Osteocyte (in vitro differentiated cells): ENCODE data around the gene ENKD1. TPM values are rescaled to one million over a fixed set of nuclear protein-coding genes. Genes with fewer than 3 reads are reported as not detected.

Experiments
- DNase-seq: peaks from one replicate; pipeline ENCODE4 v3.0.0; 2021; ENCODE audit warnings: mixed read lengths; ENCODE audit not compliant: unreplicated experiment; ENCODE audit errors: extremely low spot score
- H3K27ac Mint-ChIP-seq: one replicate; pipeline ENCODE4 v1.8.0; 2021; ENCODE audit warnings: mild to moderate bottlenecking, mixed read lengths; ENCODE audit not compliant: unreplicated experiment
- H3K27me3 Mint-ChIP-seq: one replicate; pipeline ENCODE4 v1.8.0; 2021; ENCODE audit warnings: mixed read lengths; ENCODE audit not compliant: unreplicated experiment
- H3K36me3 Mint-ChIP-seq: one replicate; pipeline ENCODE4 v1.8.0; 2021; ENCODE audit warnings: mixed read lengths; ENCODE audit not compliant: unreplicated experiment
- H3K4me1 Mint-ChIP-seq: one replicate; pipeline ENCODE4 v1.8.0; 2021; ENCODE audit warnings: mixed read lengths; ENCODE audit not compliant: unreplicated experiment
- H3K4me3 Mint-ChIP-seq: one replicate; pipeline ENCODE4 v1.8.0; 2021; ENCODE audit warnings: mild to moderate bottlenecking, moderate library complexity, mixed read lengths; ENCODE audit not compliant: unreplicated experiment
- H3K9me3 Mint-ChIP-seq: one replicate; pipeline ENCODE4 v1.8.0; 2021; ENCODE audit warnings: mixed read lengths; ENCODE audit not compliant: unreplicated experiment
- total RNA-seq: library from RNA; stranded (reverse); gene quantifications from 2 replicates; pipeline ENCODE4 v1.2.1, GENCODE V29; 2021
- TF ChIP-seq, protein P1 (sequence below): fragments of 200-600 bp; sonication (generic); IDR thresholded peaks from 2 replicates; pipeline ENCODE4 v1.5.0; 2021; ENCODE audit warnings: antibody characterized with exemption, mild to moderate bottlenecking, moderate library complexity

Gene ENKD1
- total RNA-seq, 1 donor from 2014 or later: 11.7 TPM

DNA sequence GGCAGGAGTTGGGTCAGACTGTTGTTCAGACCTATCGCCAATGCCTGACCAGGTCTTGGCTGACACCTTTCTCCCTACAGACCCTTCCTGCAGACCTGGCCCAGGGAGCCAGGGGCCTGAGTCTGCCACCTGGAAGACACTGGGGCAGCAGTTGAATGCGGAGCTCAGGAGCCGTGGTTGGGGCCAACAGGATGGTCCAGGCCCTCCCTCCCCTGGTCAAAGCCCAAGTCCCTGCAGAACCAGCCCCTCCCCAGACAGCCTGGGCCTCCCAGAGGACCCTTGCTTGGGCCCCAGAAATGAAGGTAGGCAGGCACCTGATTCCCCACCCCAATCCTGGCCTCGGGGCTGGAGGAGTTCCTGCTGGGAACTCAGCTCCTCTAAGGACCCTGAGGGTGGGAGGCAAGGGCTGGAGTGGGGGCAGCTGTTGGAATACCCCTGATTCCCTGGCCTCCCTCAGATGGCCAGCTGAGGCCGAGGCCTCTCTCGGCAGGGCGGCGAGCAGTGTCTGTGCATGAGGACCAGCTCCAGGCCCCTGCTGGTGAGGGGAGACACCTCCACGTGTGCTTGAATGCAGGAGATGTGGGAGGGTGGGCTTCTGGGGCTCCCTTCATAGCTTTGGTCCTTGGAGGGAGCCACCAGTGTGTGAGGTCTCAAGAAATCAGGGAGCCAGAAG lies 10.1 kb downstream of the ENKD1 start:
- Mint-ChIP-seq H3K36me3 (no peaks in the 10 kb centered on the region), H3K4me3 (no peak overlapping the region)

DNA sequence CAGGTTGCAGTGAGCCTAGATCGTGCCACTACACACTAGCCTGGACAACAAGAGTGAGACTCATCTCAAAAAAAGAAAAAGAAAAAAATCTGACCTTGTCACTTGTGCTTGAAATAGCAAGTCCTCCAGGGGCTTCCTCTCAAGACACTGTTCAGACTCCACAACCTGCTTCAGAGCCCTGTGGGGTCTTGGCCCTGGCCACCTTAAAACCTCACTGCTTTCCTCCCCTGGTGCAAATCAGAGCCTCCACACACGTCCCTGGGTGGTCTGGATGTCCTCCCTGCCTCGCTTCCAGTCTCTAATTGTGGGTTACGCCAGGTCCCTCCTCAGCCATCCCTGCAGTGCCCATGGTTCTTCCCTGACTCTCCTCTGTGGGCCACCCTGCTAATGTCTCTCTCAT lies 11.2 kb downstream of the ENKD1 start:
- no peak for DNase-seq
- no peak overlapping the region for H3K27ac Mint-ChIP-seq
- no peaks in the 10 kb centered on the region for H3K9me3 Mint-ChIP-seq
- no peak overlapping the region for H3K4me3 Mint-ChIP-seq
- peaks cover 12% of the 10 kb centered on the region for H3K27me3 Mint-ChIP-seq
- no peaks in the 10 kb centered on the region for H3K36me3 Mint-ChIP-seq
- TF ChIP-seq, protein P1, sequence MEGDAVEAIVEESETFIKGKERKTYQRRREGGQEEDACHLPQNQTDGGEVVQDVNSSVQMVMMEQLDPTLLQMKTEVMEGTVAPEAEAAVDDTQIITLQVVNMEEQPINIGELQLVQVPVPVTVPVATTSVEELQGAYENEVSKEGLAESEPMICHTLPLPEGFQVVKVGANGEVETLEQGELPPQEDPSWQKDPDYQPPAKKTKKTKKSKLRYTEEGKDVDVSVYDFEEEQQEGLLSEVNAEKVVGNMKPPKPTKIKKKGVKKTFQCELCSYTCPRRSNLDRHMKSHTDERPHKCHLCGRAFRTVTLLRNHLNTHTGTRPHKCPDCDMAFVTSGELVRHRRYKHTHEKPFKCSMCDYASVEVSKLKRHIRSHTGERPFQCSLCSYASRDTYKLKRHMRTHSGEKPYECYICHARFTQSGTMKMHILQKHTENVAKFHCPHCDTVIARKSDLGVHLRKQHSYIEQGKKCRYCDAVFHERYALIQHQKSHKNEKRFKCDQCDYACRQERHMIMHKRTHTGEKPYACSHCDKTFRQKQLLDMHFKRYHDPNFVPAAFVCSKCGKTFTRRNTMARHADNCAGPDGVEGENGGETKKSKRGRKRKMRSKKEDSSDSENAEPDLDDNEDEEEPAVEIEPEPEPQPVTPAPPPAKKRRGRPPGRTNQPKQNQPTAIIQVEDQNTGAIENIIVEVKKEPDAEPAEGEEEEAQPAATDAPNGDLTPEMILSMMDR: no peak
- peaks cover 14% of the 10 kb centered on the region for H3K4me1 Mint-ChIP-seq

More for the DNA sequence above, 10.1 kb downstream of the ENKD1 start:
- no peak overlapping the region for H3K27ac Mint-ChIP-seq
- H3K9me3 Mint-ChIP-seq: no peaks in the 10 kb centered on the region
- H3K4me1 Mint-ChIP-seq: peaks cover 20% of the 10 kb centered on the region
- H3K27me3 Mint-ChIP-seq: peaks cover 7% of the 10 kb centered on the region
- TF ChIP-seq, protein P1: no peak
- DNase-seq: no peak

DNA sequence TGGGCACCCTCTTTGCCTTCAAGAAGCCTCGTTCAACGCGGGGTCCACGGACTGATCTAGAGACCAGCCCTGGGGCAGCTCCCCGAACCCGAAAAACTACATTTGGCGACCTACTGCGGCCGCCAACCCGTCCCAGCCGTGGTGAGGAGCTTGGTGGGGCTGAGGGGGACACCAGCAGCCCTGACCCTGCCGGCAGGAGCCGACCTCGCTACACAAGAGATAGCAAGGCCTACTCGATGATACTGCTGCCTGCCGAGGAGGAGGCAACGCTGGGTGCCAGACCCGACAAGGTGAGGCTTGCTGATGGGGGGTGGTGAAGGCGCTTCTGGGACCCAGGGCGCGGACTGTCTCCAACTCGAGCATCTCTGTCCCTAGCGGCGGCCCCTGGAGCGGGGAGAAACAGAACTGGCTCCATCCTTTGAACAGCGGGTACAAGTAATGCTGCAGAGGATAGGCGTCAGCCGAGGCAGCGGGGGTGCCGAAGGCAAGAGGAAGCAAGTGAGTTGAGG lies 12.1 kb downstream of the ENKD1 start:
- Mint-ChIP-seq H3K27ac (no peak overlapping the region), H3K4me1 (peaks cover 11% of the 10 kb centered on the region), H3K36me3 (no peaks in the 10 kb centered on the region), H3K9me3 (no peaks in the 10 kb centered on the region), H3K27me3 (peaks cover 18% of the 10 kb centered on the region), H3K4me3 (no peak overlapping the region)
- TF ChIP-seq, protein P1: no peak
- DNase-seq: peak; percentile 83

GRCh38 chr16:67653789-67654402 lies 12.7 kb downstream of the ENKD1 start:
- Mint-ChIP-seq H3K27ac (no peak overlapping the region), H3K36me3 (no peaks in the 10 kb centered on the region), H3K27me3 (peaks cover 18% of the 10 kb centered on the region), H3K4me3 (peak overlapping the region; percentile 75), H3K9me3 (no peaks in the 10 kb centered on the region), H3K4me1 (peaks cover 7% of the 10 kb centered on the region)
- TF ChIP-seq, protein P1: no peak
- no peak for DNase-seq

GRCh38 chr16:67653128-67653788 lies 13.3 kb downstream of the ENKD1 start:
- TF ChIP-seq, protein P1: peak; percentile 12
- no peak overlapping the region for H3K27ac Mint-ChIP-seq
- H3K27me3 Mint-ChIP-seq: peaks cover 18% of the 10 kb centered on the region
- peak; percentile 83 for DNase-seq
- no peaks in the 10 kb centered on the region for H3K36me3 Mint-ChIP-seq
- H3K4me1 Mint-ChIP-seq: peaks cover 5% of the 10 kb centered on the region
- no peaks in the 10 kb centered on the region for H3K9me3 Mint-ChIP-seq
- peak overlapping the region; percentile 75 for H3K4me3 Mint-ChIP-seq
